ENCODE results near the gene ZKSCAN8.

DNA sequence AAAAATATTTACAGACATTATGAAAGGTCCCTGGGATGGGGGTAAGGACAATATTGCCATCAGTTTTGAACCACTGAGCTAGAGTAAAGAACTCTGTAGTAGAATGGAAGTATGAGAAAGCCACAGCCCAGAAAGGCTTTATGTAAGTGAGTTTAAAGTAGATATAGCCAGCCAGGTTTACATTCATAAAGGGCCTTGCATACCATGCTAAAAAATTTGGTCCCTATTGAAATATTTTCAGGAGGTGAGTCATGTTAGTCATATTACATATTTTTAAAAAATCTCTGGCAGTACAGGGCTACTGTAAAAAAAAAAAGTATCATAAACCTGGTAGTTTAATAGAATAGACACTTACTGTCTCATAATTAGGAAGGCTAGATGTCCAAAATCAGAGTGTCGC lies 3.5 kb downstream of the ZKSCAN8 start:
- TF ChIP-seq, protein P1, sequence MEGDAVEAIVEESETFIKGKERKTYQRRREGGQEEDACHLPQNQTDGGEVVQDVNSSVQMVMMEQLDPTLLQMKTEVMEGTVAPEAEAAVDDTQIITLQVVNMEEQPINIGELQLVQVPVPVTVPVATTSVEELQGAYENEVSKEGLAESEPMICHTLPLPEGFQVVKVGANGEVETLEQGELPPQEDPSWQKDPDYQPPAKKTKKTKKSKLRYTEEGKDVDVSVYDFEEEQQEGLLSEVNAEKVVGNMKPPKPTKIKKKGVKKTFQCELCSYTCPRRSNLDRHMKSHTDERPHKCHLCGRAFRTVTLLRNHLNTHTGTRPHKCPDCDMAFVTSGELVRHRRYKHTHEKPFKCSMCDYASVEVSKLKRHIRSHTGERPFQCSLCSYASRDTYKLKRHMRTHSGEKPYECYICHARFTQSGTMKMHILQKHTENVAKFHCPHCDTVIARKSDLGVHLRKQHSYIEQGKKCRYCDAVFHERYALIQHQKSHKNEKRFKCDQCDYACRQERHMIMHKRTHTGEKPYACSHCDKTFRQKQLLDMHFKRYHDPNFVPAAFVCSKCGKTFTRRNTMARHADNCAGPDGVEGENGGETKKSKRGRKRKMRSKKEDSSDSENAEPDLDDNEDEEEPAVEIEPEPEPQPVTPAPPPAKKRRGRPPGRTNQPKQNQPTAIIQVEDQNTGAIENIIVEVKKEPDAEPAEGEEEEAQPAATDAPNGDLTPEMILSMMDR (IDR thresholded peaks at IDR 0.05; ENCODE audit: insufficient read depth, low read depth, low read length): no peak
- no peak for TF ChIP-seq EZH2 (IDR thresholded peaks at IDR 0.05; ENCODE audit: insufficient read depth, low read length)
